Measurements from ENCODE around the gene RIPOR2.
"Not testable (repeated sequence)": the region's sequence is repeated elsewhere in the genome, so short reads cannot be mapped to it uniquely, and the experiment has no call there.

RIPOR2 gene

DNA sequence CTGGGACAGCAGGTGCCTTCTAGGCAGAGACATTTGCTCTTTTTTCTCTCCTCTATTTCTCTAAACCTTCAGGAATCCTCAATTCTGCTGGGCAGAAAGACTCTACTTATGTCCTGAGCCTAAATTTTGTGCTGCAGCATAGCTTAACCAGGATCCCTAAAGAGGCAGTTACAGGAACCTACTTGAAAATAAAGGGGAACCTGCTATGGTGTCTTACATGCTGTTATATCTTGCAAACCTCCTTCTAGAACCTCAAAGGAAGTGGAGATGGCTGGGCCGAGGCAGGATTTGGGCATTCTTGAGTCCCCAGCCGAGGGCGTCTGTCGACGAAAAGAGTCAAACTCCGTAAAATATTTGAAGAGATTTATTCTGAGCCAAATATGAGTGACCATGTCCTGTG lies 178.1 kb downstream of the RIPOR2 start:
- no peak for DNase-seq

DNA sequence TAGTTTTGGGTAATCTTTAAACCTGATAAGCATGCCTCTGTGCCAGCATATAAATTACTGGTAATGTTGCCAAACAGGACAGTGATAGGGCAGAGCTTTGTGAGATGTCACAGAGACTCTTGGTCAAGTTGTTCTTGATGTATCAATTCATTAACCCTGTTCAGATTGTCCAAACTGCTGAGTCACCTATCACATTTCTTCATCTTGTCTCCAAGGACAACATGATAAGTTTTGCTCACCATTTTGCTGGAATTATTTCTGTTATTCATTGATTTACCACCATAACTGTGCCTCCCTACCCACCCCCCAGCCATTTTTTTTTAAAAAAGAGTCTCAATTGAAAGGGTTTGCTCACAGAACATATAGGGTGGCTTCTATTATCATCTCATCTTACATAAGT lies 180.5 kb downstream of the RIPOR2 start:
- no peak for DNase-seq

DNA sequence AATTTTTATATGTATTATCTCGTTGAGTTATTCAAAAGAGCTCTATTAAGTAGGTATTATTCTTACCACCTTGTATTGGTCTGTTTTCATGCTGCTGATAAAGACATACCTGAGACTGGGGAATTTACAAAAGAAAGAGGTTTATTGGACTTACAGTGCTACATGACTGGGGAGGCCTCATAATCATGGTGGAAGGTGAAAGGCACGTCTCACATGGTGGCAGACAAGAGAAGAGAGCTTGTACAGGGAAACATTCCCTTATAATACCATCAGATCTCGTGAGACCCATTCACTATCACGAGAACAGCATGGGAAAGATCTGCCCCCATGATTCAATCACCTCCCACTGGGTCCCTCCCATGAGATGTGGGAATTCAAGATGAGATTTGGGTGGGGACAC lies 181.4 kb downstream of the RIPOR2 start:
- not testable (repeated sequence) for DNase-seq

Measured in RPMI8226 (cell line).